ENCODE data around the gene IL23R. TPM values are rescaled to one million over a fixed set of nuclear protein-coding genes. Genes with fewer than 3 reads are reported as not detected.

Gene IL23R
- total and polyA plus RNA-seq, 2 experiments from 2014 or later, result not detected

DNA sequence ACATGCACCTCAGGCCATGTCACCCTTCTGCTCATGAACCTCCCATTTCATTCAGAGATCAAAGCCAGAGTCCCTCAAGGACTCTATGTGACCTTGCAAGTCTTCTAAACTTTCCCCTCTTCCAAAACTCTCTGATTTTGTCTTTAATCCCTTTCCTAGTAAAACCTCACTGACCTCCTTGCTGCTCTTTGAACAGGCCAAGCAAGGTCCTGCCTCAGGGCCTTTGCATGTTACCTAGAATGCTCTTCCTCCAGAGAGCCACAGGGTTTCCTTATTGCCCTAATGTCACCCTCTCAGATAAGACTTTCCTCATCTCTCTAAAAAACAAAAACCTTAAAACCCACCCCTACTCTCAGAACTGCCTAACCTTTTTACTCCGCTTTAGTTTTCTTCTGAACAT, 26.6 kb downstream of the IL23R start:
- Histone ChIP-seq H3K36me3 (no peaks in the 10 kb centered on the region), H3K9me3 (ENCODE audit: low read depth) (no peaks in the 10 kb centered on the region), H3K27me3 (no peaks in the 10 kb centered on the region), H3K27ac (peak overlapping the region; percentile 77), H3K4me1 (ENCODE audit: low read depth) (peaks cover 30% of the 10 kb centered on the region), H3K4me3 (no peak overlapping the region)
- no peak for DNase-seq (ENCODE audit: low read depth in 1 of 2, low spot score in 1 of 2)
- no peak for TF ChIP-seq CTCF (IDR thresholded peaks at IDR 0.05; ENCODE audit: low read depth, low read length)

GRCh38 chr1:67193704-67194103, 27.4 kb downstream of the IL23R start:
- no peaks in the 10 kb centered on the region for H3K9me3 ChIP-seq (ENCODE audit: low read depth)
- no peak overlapping the region for H3K27ac ChIP-seq
- no peak for DNase-seq (ENCODE audit: low read depth in 1 of 2, low spot score in 1 of 2)
- no peak for TF ChIP-seq CTCF (IDR thresholded peaks at IDR 0.05; ENCODE audit: low read depth, low read length)
- no peak overlapping the region for H3K4me3 ChIP-seq
- H3K4me1 ChIP-seq (ENCODE audit: low read depth), result peaks cover 30% of the 10 kb centered on the region
- H3K36me3 ChIP-seq, result no peaks in the 10 kb centered on the region
- no peaks in the 10 kb centered on the region for H3K27me3 ChIP-seq

- DNase-seq (ENCODE audit: low read depth in 1 of 2, low spot score in 1 of 2), result no peak
- H3K27ac ChIP-seq, result no peak overlapping the region
- H3K36me3 ChIP-seq, result no peaks in the 10 kb centered on the region
- peaks cover 30% of the 10 kb centered on the region for H3K4me1 ChIP-seq (ENCODE audit: low read depth)
- no peak overlapping the region for H3K4me3 ChIP-seq
- no peaks in the 10 kb centered on the region for H3K27me3 ChIP-seq
- H3K9me3 ChIP-seq (ENCODE audit: low read depth), result no peaks in the 10 kb centered on the region
- no peak for TF ChIP-seq CTCF (IDR thresholded peaks at IDR 0.05; ENCODE audit: low read depth, low read length)
These were observed 28.1 kb downstream of the IL23R start for GRCh38 chr1:67194209-67194863.

GRCh38 chr1:67200755-67201154, 34.5 kb downstream of the IL23R start:
- no peak for TF ChIP-seq CTCF (IDR thresholded peaks at IDR 0.05; ENCODE audit: low read depth, low read length)
- no peaks in the 10 kb centered on the region for H3K27me3 ChIP-seq
- H3K36me3 ChIP-seq, result no peaks in the 10 kb centered on the region
- no peak overlapping the region for H3K27ac ChIP-seq
- no peak overlapping the region for H3K4me3 ChIP-seq
- H3K9me3 ChIP-seq (ENCODE audit: low read depth), result no peaks in the 10 kb centered on the region
- no peaks in the 10 kb centered on the region for H3K4me1 ChIP-seq (ENCODE audit: low read depth)
- no peak for DNase-seq (ENCODE audit: low read depth in 1 of 2, low spot score in 1 of 2)

- DNase-seq (ENCODE audit: low read depth in 1 of 2, low spot score in 1 of 2), result no peak
- TF ChIP-seq CTCF (IDR thresholded peaks at IDR 0.05; ENCODE audit: low read depth, low read length), result no peak
- H3K27ac ChIP-seq, result no peak overlapping the region
- H3K4me3 ChIP-seq, result no peak overlapping the region
- no peaks in the 10 kb centered on the region for H3K9me3 ChIP-seq (ENCODE audit: low read depth)
- no peaks in the 10 kb centered on the region for H3K36me3 ChIP-seq
- no peaks in the 10 kb centered on the region for H3K27me3 ChIP-seq
- H3K4me1 ChIP-seq (ENCODE audit: low read depth), result no peaks in the 10 kb centered on the region
These were observed 35.6 kb downstream of the IL23R start for GRCh38 chr1:67201891-67202290.

Measured in cardiac muscle cell (in vitro differentiated cells and primary cell).